Gastrocnemius medialis (tissue), 4 donors: ENCODE results near the gene MGRN1.

Source experiments
- POLR2A ChIP-seq, 2 donors: fragments of 450-650 bp; IDR thresholded peaks; one replicate each; pipeline ENCODE4 v1.6.1; 2017; ENCODE audit warnings: antibody characterized with exemption in 2 of 2, mild to moderate bottlenecking in 2 of 2, moderate library complexity in 2 of 2
- TF ChIP-seq, protein P1 (sequence below), 5 experiments: fragments of 450-650 bp in 3 of 5; fragments of 200-600 bp in 2 of 5; sonication (generic) in 2 of 5; IDR thresholded peaks in 4 of 5; conservative IDR thresholded peaks in 1 of 5; 1 replicate in 4 of 5; 2 replicates in 1 of 5; pipeline ENCODE4 v1.5.1; 2016 to 2019; ENCODE audit warnings: antibody characterized with exemption in 5 of 5, mild to moderate bottlenecking in 3 of 5, moderate library complexity in 3 of 5

DNA sequence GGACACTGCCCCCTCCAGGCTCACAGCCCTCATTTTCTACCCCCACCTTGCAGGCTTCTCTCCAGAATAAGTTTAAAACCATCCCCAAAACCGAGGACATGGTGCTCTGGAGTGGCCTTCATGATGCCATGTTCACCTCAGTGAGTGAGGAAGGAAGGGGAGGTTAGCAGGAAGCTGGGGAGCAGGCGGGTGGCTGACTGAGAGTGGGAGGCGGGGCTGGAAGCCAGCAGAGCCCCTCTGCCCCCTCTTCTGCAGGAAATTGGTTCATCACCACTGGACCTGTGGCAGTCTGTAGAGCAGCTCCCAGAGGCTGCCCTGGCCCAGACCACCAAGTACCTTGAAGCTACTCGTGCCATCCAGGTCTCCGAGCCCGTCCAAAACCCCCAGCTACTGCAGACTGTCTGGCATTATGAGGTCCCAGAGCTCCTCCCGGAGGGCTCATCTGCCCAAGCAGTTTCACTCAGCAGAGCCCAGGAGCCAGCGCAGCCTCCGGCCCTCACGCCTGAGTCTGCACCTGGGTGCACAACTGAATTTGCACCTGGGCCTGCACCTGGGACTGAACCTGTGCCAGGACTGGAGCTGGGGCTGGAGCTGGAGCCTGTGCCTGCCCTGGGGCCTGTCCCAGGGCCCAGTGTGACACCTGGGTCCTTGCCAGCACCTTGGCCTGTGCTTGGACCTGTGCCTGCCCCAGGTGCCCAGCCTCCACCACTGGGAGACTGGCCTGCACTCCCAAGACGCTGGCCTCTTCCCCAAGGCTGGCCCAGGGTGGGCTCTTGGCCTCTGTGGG, 49.5 kb upstream of the MGRN1 start:
- TF ChIP-seq, protein P1, sequence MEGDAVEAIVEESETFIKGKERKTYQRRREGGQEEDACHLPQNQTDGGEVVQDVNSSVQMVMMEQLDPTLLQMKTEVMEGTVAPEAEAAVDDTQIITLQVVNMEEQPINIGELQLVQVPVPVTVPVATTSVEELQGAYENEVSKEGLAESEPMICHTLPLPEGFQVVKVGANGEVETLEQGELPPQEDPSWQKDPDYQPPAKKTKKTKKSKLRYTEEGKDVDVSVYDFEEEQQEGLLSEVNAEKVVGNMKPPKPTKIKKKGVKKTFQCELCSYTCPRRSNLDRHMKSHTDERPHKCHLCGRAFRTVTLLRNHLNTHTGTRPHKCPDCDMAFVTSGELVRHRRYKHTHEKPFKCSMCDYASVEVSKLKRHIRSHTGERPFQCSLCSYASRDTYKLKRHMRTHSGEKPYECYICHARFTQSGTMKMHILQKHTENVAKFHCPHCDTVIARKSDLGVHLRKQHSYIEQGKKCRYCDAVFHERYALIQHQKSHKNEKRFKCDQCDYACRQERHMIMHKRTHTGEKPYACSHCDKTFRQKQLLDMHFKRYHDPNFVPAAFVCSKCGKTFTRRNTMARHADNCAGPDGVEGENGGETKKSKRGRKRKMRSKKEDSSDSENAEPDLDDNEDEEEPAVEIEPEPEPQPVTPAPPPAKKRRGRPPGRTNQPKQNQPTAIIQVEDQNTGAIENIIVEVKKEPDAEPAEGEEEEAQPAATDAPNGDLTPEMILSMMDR (IDR thresholded peaks at IDR 0.05 in 4 of 5, conservative IDR thresholded peaks at IDR 0.05 in 1 of 5): no peak
- TF ChIP-seq POLR2A (IDR thresholded peaks at IDR 0.05): no peak
